Spleen (tissue), 11 donors: ENCODE results near the gene POLDIP3. TPM values are rescaled to one million over a fixed set of nuclear protein-coding genes. Genes with fewer than 3 reads are reported as not detected.
"Not testable (repeated sequence)": the region's sequence is repeated elsewhere in the genome, so short reads cannot be mapped to it uniquely, and the experiment has no call there.

ENCODE experiments used
- DNase-seq: peaks from one replicate; pipeline ENCODE4 v3.0.0-alpha.2; 2020
- H3K27ac ChIP-seq, 8 donors: fragments of 200-600 bp; sonication (generic) in 7 of 8; 1 replicate in 4 of 8; 2 replicates in 4 of 8; pipeline versions ENCODE4 v1.5.0 to v1.8.0; 2016 to 2021; ENCODE audit warnings: inconsistent platforms in 4 of 8, mild to moderate bottlenecking in 4 of 8, moderate library complexity in 1 of 8
- H3K27me3 ChIP-seq, 7 donors: fragments of 200-600 bp; sonication (generic) in 6 of 7; replicated peaks in 1 of 7; 1 replicate in 4 of 7; 2 replicates in 3 of 7; pipeline versions ENCODE4 v1.5.0 to v1.8.0; 2016 to 2021; ENCODE audit warnings: inconsistent platforms in 3 of 7, mild to moderate bottlenecking in 1 of 7
- H3K36me3 ChIP-seq, 6 donors: fragments of 200-600 bp; sonication (generic) in 5 of 6; 1 replicate in 4 of 6; 2 replicates in 2 of 6; pipeline versions ENCODE4 v1.5.0 to v1.8.0; 2016 to 2021; ENCODE audit warnings: inconsistent platforms in 2 of 6
- H3K4me1 ChIP-seq, 6 donors: fragments of 200-600 bp; sonication (generic) in 5 of 6; 1 replicate in 3 of 6; 2 replicates in 3 of 6; pipeline versions ENCODE4 v1.5.0 to v1.8.0; 2016 to 2021; ENCODE audit warnings: inconsistent platforms in 3 of 6
- H3K4me3 ChIP-seq, 8 donors: fragments of 200-600 bp; sonication (generic) in 7 of 8; 1 replicate in 4 of 8; 2 replicates in 4 of 8; pipeline versions ENCODE4 v1.5.0 to v1.8.0; 2016 to 2021; ENCODE audit warnings: inconsistent platforms in 4 of 8, mild to moderate bottlenecking in 4 of 8, moderate library complexity in 2 of 8
- H3K9me3 ChIP-seq, 8 donors: fragments of 200-600 bp; sonication (generic) in 7 of 8; 1 replicate in 4 of 8; 2 replicates in 4 of 8; pipeline versions ENCODE4 v1.5.0 to v1.8.0; 2016 to 2021; ENCODE audit warnings: inconsistent platforms in 4 of 8
- CTCF ChIP-seq, 11 experiments: fragments of 200-600 bp in 7 of 11; fragments of 450-650 bp in 4 of 11; sonication (generic) in 4 of 11; IDR thresholded peaks in 8 of 11; conservative IDR thresholded peaks in 3 of 11; 1 replicate in 7 of 11; 2 replicates in 4 of 11; pipeline versions ENCODE4 v1.4.0 to v1.8.0; 2016 to 2021; ENCODE audit warnings: antibody characterized with exemption in 11 of 11, inconsistent platforms in 4 of 11, mild to moderate bottlenecking in 1 of 11
- POLR2A ChIP-seq, 3 donors: fragments of 450-650 bp; IDR thresholded peaks; one replicate each; pipeline ENCODE4 v1.5.1; 2017; ENCODE audit warnings: antibody characterized with exemption in 3 of 3, mild to moderate bottlenecking in 1 of 3
- POLR2AphosphoS5 ChIP-seq, 3 donors: sonication (generic); formaldehyde crosslinking; IDR thresholded peaks; one replicate each; pipeline ENCODE4 v1.5.1; 2017; ENCODE audit warnings: antibody characterized with exemption in 3 of 3
- WGBS, 5 donors: extraction: QIAGEN DNeasy Blood & Tissue Kit in 3 of 5; methylation state at CpG; one replicate each; pipeline versions ENCODE4 v1.1.5 to v1.1.7; 2013 to 2018; 5-methylcytosine and 5-hydroxymethylcytosine counted together
- intact Hi-C: fragments of 100-400 bp; cut with DNase I; formaldehyde crosslinking; loops from one replicate; pipeline ENCODE4 v1.15.0; 2023; ENCODE audit warnings: low total_unique reads
- polyA plus RNA-seq, 3 donors: library from polyadenylated mRNA; stranded (reverse); fragments of 200-250 nt; gene quantifications; one replicate each; pipeline ENCODE4 v1.2.1, GENCODE V29; 2013
- total RNA-seq, 7 donors: library from RNA; depleted of rRNA in 3 of 7; stranded (reverse); fragments of >200 nt in 3 of 7; fragmentation: NEBNext Ultra II Directional in 4 of 7; extraction: Animal tissue kit (Norgen Biotek cat#: 25700) in 4 of 7; gene quantifications; one replicate each; pipeline versions ENCODE4 v1.1.0 to v1.2.1, GENCODE V29; 2016 to 2021
- donor health status: healthy with polysubstance abuse.
- donor health status: DM: no; HTN: no; CAD: no; lungs with moderate emphysema.
- donor health status: DM: no; HTN: no; CAD: no.
- donor health status: Bipolar disorder and iron deficiency.
- donor health status: healthy.
- donor health status: DM: no; HTN: no; CAD: no.
- donor health status: DM: yes; HTN: yes; CAD: no.

Gene POLDIP3
- total and polyA plus RNA-seq, 10 donors = 17.5 to 64.7 (median 40.7) TPM

GRCh38 chr22:42621505-42622002, 6.9 kb upstream of the POLDIP3 start:
- H3K4me3 ChIP-seq = no peak overlapping the region

GRCh38 chr22:42620084-42620483, 5.4 kb upstream of the POLDIP3 start:
- 83 to 98% (median 90%) methylated on average over 1 to 4 of the region's 4 CpGs for WGBS, 5 donors
- Histone ChIP-seq H3K27me3 (no peaks in the 10 kb centered on the region), H3K27ac (peak overlapping the region in 1 of 8 donors; percentile 30), H3K36me3 (peaks cover 0 to 51% (median 39%) of the 10 kb centered on the region in 6 donors), H3K4me1 (peaks cover 0 to 63% (median 37%) of the 10 kb centered on the region in 6 donors), H3K9me3 (no peaks in the 10 kb centered on the region), H3K4me3 (no peak overlapping the region)
- DNase-seq = no peak
- intact Hi-C loops = no loop called here
- no peak for TF ChIP-seq POLR2AphosphoS5 (IDR thresholded peaks at IDR 0.05)
- no peak for TF ChIP-seq CTCF (IDR thresholded peaks at IDR 0.05 in 8 of 11, conservative IDR thresholded peaks at IDR 0.05 in 3 of 11)
- no peak for TF ChIP-seq POLR2A (IDR thresholded peaks at IDR 0.05)

More at GRCh38 chr22:42621505-42622002, 6.9 kb upstream of the POLDIP3 start:
- intact Hi-C loops = no loop called here
- H3K9me3 ChIP-seq = no peaks in the 10 kb centered on the region
- peaks cover 0 to 49% (median 25%) of the 10 kb centered on the region in 6 donors for H3K4me1 ChIP-seq
- peak overlapping the region in 2 of 8 donors; percentile 28 to 45 for H3K27ac ChIP-seq
- peaks cover 0 to 65% (median 53%) of the 10 kb centered on the region in 6 donors for H3K36me3 ChIP-seq
- peak; percentile 90 for DNase-seq
- 53 to 63% (median 58%) methylated on average over 10 to 11 of the region's 11 CpGs for WGBS, 5 donors
- TF ChIP-seq POLR2AphosphoS5 (IDR thresholded peaks at IDR 0.05) (peak; percentile 36 to 72 (median 66)), CTCF (IDR thresholded peaks at IDR 0.05 in 8 of 11, conservative IDR thresholded peaks at IDR 0.05 in 3 of 11) (peak; percentile 78 to 95 (median 90)), POLR2A (IDR thresholded peaks at IDR 0.05) (no peak)
- no peaks in the 10 kb centered on the region for H3K27me3 ChIP-seq

- peak in 2 of 3 donors; percentile 16 to 65 for TF ChIP-seq POLR2AphosphoS5 (IDR thresholded peaks at IDR 0.05)
- TF ChIP-seq POLR2A (IDR thresholded peaks at IDR 0.05) = no peak
- Histone ChIP-seq H3K27ac (no peak overlapping the region), H3K9me3 (no peaks in the 10 kb centered on the region), H3K4me1 (peaks cover 0 to 59% (median 37%) of the 10 kb centered on the region in 6 donors), H3K4me3 (no peak overlapping the region), H3K36me3 (peaks cover 0 to 44% (median 33%) of the 10 kb centered on the region in 6 donors), H3K27me3 (no peaks in the 10 kb centered on the region)
- 90 to 95% (median 95%) methylated on average over 29 to 35 of the region's 35 CpGs for WGBS, 5 donors
- intact Hi-C loops = no loop called here
- no peak for DNase-seq
These were observed 4.8 kb upstream of the POLDIP3 start for GRCh38 chr22:42619261-42620063.

- intact Hi-C loops = no loop called here
- Histone ChIP-seq H3K4me1 (peaks cover 14 to 58% (median 43%) of the 10 kb centered on the region in 6 donors), H3K4me3 (no peak overlapping the region), H3K36me3 (peaks cover 0 to 30% (median 18%) of the 10 kb centered on the region in 6 donors), H3K27me3 (no peaks in the 10 kb centered on the region), H3K27ac (peak overlapping the region in 3 of 8 donors; percentile 10 to 99 (median 39)), H3K9me3 (no peaks in the 10 kb centered on the region)
- TF ChIP-seq POLR2AphosphoS5 (IDR thresholded peaks at IDR 0.05) = peak in 2 of 3 donors; percentile 25 to 26
- TF ChIP-seq CTCF (IDR thresholded peaks at IDR 0.05 in 8 of 11, conservative IDR thresholded peaks at IDR 0.05 in 3 of 11) = no peak
- TF ChIP-seq POLR2A (IDR thresholded peaks at IDR 0.05) = no peak
- 68 to 82% (median 76%) methylated on average over 19 to 20 of the region's 20 CpGs for WGBS, 5 donors
- DNase-seq = no peak
These were observed 2.7 kb upstream of the POLDIP3 start for GRCh38 chr22:42617155-42617983.

- Histone ChIP-seq H3K27ac (peak overlapping the region; percentile 90 to 99 (median 98)), H3K4me1 (peaks cover 28 to 62% (median 51%) of the 10 kb centered on the region in 6 donors), H3K36me3 (peaks cover 0 to 40% (median 25%) of the 10 kb centered on the region in 6 donors), H3K4me3 (peak overlapping the region in 5 of 8 donors; percentile 25 to 91 (median 74))
- H3K9me3 ChIP-seq, DNase-seq, intact Hi-C loops, H3K27me3 ChIP-seq: not testable (repeated sequence)
- WGBS, 5 donors = 8 to 24% (median 18%) methylated on average over 13 of the region's 13 CpGs
These were observed 1.1 kb upstream of the POLDIP3 start for GRCh38 chr22:42615860-42616175.
